Posterior vena cava (tissue), 2 donors: ENCODE measurements around the gene C3AR1. TPM values are rescaled to one million over a fixed set of nuclear protein-coding genes. Genes with fewer than 3 reads are reported as not detected.
A peak's percentile ranks its signal among the peaks of the same experiment; 100 is the strongest.

Source experiments
- DNase-seq: peaks from one replicate; pipeline ENCODE4 v3.0.0-alpha.2; 2020; ENCODE audit warnings: low spot score
- intact Hi-C, 2 donors: fragments of 100-400 bp; cut with DNase I; formaldehyde crosslinking; loops; one replicate each; pipeline versions ENCODE4 v1.14.1 to v1.14.2; 2022 to 2023
- total RNA-seq, 2 donors: library from RNA; stranded (reverse); fragmentation: NEBNext Ultra II Directional; extraction: Animal tissue kit (Norgen Biotek cat#: 25700); gene quantifications; one replicate each; pipeline ENCODE4 v1.2.1, GENCODE V29; 2021
- donor health status: DM: yes; HTN: yes; CAD: no.
- donor health status: DM: yes; HTN: yes; CAD: no.

The C3AR1 gene
- total RNA-seq, 2 donors from 2014 or later: 17.1 to 26.6 TPM

GRCh38 chr12:8069582-8069981, 3.4 kb upstream of the C3AR1 start:
- intact Hi-C loops: no loop called here
- DNase-seq: no peak

GRCh38 chr12:8064131-8064530, 2.0 kb downstream of the C3AR1 start:
- no peak for DNase-seq
- intact Hi-C loops: no loop called here

DNA sequence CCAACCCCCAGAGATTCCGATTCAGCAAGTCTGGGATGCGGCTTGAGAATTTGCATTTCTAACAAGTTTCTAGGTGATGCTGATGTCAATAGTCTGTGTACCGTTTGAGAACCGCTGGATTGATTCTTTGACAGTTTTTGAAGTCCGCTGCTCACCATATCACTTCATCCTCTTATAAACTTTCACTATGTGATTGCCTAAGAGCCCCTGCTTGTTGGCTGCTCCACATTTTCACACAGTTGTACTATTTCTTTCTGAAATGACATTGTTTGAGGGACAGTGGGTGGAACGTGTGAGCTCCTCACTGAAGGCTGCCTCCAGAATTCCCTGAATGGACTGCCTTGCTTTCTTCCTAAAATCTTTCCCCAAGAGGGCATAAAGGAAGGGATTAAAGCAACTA, 7.7 kb downstream of the C3AR1 start:
- intact Hi-C loops: no loop called here

GRCh38 chr12:8057839-8058238, 8.3 kb downstream of the C3AR1 start:
- intact Hi-C loops: no loop called here

More for the DNA sequence above, 7.7 kb downstream of the C3AR1 start:
- no peak for DNase-seq

DNA sequence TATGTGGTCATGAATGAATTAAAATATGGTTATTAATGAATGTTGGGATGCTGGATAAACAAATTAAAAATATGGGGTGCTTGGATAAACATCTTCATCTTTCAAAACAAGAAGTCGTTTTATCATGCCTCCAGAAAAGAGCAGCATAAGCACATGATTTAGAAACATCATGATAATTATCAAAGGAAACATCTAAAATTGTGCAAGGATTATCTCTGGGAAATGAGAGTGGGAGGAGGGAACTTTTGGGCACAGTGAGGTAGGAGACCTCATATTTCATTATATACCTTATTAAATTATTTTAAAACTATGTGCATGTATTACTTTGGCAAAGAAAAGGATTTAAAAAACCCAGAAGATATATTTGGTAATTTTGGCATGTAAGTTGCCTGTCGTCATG, 8.9 kb downstream of the C3AR1 start:
- DNase-seq: no peak
- intact Hi-C loops: no loop called here

More at GRCh38 chr12:8057839-8058238, 8.3 kb downstream of the C3AR1 start:
- no peak for DNase-seq

DNA sequence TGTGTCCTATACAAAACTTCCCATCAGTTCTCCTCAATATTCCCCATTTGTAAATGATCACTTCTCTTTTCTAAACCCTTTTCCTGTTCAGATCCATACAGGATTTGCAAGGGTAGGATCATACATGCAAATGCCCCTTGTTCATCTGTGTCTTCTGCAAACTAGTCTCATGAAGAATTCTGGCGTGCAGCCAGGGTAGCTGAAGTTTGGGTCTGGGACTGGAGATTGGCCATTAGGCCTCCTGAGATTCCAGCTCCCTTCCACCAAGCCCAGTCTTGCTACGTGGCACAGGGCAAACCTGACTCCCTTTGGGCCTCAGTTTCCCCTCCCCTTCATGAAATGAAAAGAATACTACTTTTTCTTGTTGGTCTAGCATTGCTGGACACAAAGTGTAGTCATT, 11.3 kb downstream of the C3AR1 start:
- intact Hi-C loops: no loop called here
- no peak for DNase-seq

DNA sequence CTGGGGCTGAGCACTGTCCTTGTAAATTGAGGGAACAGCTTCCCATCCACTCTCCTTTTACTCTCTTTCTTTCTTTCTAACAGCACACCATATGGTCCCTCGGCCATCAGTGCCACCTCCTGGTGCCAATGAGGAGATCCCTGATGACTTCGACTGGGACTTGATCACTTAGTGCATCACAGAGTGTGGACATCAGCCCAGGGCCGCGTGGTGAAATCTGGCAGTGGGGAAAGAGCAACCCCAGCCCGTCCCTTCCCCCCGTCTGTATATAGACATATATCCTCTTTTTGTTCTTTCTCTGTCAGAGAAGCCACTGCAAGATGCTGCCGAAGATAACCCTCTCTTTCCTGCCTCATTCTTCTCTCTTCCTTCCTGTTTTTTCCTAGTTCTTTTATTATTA, 13.5 kb downstream of the C3AR1 start:
- peak; percentile 89 for DNase-seq

DNA sequence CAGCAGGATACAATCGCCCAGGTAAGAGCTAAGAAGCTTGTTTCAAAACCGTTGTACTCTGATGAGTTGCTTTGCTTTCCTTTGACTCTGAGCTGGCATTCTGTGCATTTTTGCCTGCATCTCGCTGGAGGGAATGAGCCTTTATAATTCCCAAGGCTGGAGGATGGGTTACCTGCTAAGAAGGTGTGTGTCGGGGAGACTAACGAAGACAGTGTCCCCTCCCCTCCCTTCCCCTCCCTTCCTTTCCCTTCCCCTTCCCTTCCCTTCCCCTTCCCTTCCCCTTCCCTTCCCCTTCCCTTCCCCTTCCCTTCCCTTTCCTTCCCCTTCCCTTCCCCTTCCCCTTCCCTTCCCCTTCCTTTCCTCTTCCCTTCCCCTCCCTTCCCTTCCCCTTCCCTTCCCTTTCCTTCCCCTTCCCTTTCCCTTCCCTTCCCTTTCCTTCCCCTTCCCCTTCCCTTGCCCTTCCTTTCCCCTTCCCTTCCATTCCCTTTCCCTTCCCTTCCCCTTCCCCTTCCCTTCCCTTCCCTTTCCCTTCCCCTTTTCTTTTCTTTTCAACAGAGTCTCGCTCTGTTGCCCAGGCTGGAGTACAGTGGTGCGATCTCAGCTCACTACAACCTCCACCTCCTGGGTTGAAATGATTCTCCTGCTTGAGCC, 15.4 kb downstream of the C3AR1 start:
- no peak for DNase-seq

More for the DNA sequence above, 13.5 kb downstream of the C3AR1 start:
- intact Hi-C loops: no loop called here

GRCh38 chr12:8048906-8049305, 17.3 kb downstream of the C3AR1 start:
- DNase-seq: no peak
- intact Hi-C loops: no loop called here

More for the DNA sequence above, 15.4 kb downstream of the C3AR1 start:
- intact Hi-C loops: no loop called here

DNA sequence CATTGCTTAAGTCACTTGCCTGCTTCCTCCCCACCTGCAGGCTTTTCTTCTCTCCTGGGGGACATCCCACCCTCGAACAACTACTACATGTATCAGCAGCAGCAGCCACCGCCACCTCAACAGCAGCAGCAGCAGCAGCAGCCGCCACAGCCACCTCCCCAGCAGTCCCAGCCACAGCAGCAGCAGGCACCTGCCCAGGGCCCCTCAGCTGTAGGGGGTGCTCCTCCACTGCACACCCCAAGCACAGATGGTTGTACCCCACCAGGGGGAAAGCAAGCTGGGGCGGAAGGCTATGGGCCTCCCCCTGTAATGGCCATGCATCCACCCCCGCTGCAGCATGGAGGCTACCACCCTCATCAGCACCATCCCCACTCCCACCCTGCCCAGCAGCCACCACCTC, 18.3 kb downstream of the C3AR1 start:
- no peak for DNase-seq

DNA sequence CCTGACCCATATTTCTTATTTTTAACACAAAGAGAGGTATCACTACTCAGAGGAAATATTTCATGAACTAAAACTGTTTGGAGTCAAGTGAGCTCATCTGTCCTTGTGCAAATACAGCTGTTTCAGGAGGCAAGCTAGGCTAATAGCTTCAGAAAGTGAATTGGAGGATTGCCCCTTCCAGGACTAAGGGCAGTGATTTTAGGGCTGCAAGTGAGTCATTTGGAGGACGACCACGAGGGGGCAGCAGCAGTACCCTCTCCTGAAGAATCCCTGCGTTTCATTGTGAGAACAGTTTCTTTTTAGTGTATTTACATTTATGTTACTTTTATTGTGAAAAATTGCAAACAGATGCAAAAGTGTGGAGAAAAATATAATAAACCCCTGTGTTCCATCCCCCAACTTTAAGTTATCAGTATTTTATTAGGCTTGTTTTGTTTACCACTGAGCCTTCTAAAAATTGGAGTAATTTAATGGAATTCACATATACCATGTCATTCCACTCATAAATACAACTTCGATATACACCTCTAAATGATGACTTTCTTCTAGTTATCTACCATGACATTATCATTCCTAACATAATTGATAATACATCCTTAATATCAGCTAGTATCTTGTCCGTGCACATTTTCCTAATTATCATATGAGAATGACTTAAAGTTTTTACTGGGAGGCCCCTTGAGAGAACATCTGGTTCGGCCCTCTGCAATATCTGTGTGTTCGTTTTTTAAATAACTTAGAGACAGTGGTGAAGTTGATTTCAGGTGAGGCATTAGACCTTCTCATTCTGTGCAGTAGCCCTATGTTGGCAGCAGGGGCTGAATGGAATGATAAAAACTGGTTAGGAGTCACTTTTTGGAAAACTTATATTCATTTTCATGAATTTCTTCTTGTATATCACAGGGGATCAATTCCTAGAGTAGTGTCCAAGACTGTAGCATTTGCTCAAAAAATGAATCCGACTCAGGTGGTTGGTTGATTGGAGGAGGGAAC, 19.9 kb downstream of the C3AR1 start:
- peak; percentile 95 for DNase-seq
- intact Hi-C loops: no loop called here

More for the DNA sequence above, 18.3 kb downstream of the C3AR1 start:
- intact Hi-C loops: no loop called here

DNA sequence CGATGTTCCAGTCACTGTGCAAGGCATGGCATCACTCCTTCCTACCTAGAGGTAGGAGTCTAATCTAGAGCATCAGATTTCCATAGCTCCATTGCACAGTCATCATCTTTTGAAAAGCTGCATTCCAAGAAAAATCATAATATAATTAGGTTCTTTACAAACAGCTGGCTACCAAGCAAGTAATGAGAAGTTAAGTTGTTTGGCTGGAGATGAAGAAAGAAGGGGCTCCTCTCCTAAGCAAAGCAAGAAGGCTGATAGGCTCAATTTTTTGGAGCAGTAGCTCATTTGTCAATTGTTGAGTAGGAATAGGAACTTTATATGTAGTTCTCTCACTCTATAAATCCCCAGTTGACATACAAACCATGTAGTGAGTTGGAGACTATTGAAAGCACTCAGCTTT, 25.4 kb downstream of the C3AR1 start:
- DNase-seq: no peak
- intact Hi-C loops: no loop called here

DNA sequence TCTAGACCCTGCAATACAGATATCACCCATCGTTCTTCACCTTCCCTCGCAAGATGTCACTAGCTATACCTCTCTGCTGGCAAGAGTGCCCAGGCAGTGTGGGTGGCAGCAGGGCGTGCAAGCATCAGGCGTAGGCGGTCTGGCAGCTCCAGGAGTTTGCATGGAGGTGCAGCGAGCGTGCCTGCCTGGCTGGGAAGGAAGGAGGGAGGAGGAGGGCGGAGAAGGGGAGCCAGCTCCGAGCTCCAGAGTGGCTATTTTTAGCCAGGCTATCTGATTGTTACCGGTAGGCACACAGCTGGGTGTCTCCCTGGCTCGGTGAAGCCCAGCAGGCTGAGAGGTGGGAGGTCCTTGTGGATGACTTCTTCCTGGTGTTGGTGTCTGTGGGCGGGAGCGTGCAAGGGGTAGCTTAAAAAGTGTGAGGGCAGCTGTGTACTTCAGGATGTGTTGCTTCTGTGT, 27.5 kb downstream of the C3AR1 start:
- intact Hi-C loops: no loop called here
- DNase-seq: no peak

GRCh38 chr12:8037947-8038346, 28.2 kb downstream of the C3AR1 start:
- intact Hi-C loops: no loop called here
- no peak for DNase-seq

GRCh38 chr12:8037046-8037663, 29.0 kb downstream of the C3AR1 start:
- no peak for DNase-seq
- intact Hi-C loops: no loop called here

GRCh38 chr12:8036346-8036745, 29.8 kb downstream of the C3AR1 start:
- DNase-seq: no peak
- intact Hi-C loops: no loop called here

- intact Hi-C loops: no loop called here
- no peak for DNase-seq
These were observed 30.6 kb downstream of the C3AR1 start for GRCh38 chr12:8035440-8036010.

DNA sequence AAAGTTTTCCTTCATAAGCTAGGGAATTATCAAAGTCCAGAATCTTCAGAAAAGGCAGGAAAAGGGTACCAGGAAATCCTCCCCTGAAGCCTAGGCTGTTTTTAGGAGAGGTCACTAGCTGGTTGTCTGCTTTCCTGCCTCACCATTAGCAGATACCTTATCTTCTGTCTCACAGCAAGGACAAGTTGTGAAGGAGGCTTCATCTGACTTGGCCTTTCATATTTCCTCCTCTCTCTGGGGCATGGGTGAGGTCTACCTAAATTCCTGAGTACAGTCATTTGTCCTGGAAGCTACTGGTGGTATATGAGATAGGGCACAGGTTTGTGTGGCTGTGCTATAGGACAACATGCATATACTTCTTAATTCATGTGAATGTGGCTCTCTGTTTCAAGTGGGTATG, 31.4 kb downstream of the C3AR1 start:
- DNase-seq: no peak
- intact Hi-C loops: no loop called here

GRCh38 chr12:8033153-8034044, 32.8 kb downstream of the C3AR1 start:
- DNase-seq: no peak
- intact Hi-C loops: no loop called here
